HG03520 (cell line): ENCODE data around the gene ACAP2.
"Not testable (repeated sequence)": the region's sequence is repeated elsewhere in the genome, so short reads cannot be mapped to it uniquely, and the experiment has no call there.

Experiments
- ATAC-seq: cut with Tn5 transposase; IDR thresholded peaks from one replicate; pipeline ENCODE4 v1.9.1; 2021; ENCODE audit warnings: mild to moderate bottlenecking, moderate library complexity; ENCODE audit not compliant: unreplicated experiment

The ACAP2 gene

DNA sequence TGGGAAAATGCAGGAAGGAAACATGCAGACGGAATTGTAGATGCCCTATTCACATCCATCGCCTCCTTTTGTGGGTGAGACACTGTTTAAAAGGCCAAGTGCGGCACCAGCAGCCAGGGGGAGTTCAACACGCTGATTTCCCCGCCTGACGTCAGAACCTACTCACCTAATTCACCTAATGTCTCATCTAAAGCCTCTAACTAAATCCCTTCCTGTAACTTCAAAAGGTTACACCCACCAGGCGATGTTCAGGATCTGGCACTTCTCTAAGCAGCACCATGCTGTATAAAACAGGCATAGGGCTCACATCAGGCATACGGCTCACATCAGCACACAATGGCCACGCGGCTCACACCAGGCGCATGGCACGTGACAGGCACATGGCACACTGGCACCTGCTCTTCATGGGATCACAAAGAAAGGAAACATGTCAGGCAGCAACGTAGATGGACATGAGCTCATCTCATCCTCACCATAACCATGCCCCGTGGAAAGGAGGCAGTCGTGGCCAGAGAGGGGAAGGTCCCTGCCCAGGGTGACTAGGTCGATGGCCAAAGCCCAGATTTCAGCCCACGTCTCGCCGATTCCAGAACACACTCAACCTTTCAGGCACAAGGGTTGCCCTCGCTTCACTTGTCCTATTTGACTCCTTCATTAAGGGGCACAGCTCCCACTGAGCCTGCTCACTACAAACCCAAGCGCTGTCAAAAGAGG is 193.6 kb downstream of the ACAP2 start:
- no peak for ATAC-seq

DNA sequence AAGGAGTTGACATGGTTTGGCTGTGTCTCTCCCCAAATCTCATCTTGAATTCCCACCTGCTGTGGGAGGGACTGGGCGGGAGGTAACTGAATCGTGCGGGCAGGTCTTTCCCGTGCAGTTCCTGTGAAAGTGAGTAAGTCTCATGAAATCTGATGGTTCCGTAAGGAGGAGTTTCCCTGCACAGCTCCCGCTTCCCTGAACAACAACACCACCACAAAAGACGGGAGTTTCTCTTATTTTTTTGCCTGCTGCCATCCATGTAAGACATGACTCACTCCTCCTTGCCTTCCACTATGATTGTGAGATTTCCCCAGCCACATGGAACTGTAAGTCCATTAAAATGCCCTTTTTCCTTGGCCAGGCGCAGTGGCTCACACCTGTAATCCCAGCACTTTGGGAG is 194.5 kb downstream of the ACAP2 start:
- ATAC-seq: no peak

DNA sequence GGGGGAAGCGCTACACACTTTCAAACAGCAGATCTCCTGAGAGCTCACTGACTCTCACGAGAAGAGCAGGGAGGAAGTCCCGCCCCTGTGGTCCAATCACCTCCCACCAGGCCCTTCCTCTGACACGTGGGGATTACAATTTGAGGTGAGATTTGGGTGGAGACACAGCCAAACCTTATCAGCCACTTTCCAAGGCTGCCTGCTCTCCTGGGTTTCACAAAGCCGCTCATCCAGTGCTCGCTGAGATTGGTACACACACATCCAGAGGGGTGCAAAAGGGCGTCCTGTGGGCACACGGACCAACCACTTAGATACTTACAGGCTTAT is 195.0 kb downstream of the ACAP2 start:
- ATAC-seq: no peak

DNA sequence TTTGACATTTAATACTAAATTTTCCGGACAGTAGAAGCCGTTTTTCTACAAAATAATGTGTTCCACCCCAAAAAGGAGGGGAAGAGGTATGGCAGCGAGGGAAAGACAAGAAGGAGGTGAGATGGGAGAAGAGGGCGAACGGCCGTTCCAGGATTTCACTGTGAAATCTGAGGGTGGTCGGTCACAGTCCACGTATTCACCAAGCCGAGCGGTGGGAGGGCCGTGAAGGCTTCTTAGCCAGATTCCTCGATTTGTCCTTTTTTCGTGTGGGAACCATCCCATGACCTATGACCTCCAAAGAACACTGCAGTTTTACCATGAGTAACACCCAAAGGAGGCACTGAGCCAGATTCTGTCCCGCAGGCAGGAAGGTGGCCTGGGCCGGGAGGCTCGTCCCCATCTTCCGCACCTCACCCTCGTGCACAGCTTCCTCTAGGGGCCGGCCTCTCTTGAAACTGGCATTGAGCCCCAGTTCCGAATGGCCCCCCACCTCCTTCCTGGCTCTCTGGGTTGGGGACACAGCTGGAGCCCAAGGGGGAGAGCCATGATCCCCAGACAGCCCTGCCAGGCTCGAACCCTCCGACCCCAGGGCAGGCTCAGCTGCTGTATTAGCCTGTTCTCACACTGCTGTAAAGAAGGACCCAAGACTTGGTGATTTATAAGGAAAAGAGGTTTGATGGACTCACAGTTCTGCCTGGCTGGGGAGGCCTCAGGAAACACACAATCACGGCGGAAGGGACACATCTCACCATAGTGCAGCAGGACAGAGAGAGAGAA is 195.5 kb downstream of the ACAP2 start:
- ATAC-seq: no peak

DNA sequence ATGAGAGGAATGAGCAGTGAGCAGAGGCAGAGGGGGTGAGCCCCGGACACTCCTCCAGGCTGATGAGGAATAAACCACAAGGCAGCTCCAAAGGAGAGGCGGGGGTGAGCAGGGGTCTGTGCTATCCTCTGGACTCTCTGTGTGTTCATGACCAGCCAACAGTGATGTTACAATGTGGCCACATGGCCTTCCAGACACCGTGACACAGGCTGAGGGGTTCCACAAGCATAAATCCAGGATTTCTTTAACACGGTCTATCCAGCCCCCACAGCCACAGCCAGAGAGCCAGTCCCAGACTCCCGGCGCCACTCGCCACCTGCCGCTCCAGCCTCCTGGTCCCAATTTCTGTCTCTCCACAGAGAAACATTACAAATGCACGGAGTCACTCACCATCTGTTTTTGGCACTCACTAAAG is 196.2 kb downstream of the ACAP2 start:
- no peak for ATAC-seq

DNA sequence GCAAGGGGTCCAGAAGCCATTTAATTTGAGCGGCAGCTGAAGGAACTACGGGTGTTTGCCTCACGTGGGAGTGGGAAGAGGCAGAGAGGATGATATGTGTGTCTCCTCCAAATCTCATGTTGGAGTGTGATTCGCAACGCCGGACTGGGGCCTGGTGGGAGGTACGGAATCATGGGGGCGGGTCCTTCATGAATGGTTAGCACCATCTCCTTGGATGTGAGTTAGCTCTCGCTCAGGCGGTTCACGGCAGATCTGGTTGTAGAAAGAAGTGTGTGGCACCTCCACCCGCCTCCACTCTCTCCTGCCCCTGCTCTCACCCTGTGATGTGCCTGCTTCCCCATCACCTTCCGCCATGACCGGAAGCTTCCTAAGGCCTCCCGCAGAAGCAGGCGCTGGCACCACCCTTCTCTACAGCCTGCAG is 197.3 kb downstream of the ACAP2 start:
- ATAC-seq: no peak

DNA sequence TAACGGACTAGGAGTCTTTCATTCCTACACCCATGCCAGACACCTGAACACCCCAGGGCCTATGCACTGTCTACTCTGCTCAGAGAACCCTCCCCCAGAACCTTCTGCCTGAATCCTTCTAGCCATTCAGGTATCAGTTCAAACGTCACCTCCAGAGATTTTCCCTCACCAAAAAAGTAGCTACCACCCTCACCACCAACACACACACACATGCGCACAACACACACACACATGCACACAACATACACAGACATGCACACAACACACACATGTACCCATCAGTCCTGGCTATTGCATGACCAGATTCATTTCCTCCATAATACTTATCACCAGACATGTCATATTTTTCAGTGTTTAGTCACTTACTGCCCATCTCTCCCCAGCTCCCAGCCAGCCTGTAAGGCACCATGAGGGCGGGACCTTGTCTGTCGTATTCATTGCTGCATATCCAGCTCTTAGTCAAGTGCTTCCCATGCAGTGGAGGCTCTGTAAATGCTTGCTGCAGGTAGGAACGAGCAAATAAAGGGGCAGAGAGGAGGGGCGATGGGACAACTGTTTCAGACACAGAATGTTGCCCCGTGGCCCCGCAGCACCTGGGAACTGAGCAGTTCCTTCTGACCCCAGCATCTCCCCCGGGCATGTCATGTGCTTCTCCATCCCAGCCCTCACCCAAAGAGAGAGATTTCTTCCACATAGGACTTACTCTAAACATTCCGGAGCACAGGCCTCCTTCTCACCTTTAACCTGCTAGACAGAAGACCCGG is 201.0 kb downstream of the ACAP2 start:
- no peak for ATAC-seq

DNA sequence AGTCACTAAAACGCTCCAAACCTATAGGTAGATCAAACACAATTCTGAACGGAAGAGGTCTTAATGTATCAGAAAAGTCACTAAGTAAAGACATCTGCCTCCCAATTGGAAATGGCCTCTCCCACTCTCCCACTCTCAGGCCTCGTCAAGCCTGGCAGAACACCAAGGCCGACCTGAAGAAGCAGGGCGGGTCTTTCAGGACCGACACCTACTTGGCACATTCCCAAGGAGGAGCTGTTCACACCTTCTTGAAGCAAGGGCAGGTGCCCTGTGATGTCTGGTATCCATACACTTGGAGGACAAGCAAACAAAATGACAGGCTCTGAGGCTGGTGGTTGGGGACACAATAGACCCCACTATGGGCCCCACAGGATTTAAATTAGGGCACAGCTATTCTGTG is 201.9 kb downstream of the ACAP2 start:
- no peak for ATAC-seq

DNA sequence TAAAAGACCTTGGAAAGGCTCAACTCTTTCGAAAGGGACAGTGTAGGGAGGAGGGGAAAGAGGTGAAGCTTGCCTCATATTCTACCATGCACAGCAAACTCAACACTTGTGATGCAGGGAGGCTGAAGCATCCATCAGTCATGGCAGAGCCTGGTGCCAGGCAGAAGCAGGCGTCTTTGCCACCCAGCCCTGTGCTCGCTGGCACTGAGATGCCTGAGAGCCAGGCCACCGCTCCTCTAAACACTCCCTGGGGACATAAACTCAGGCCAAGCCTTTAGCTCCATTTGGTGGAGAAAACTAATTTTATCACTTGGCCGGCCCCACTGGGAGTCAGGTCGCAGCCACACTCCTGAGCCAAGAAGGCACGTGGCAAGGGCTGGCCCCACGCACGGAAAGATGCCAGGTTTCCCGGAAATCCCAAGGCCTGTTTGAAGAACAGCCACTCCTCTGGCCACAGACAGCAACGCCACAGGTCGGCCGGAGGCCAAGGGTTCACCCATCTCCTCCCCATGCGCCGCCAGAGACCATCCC is 202.6 kb downstream of the ACAP2 start:
- ATAC-seq: no peak

DNA sequence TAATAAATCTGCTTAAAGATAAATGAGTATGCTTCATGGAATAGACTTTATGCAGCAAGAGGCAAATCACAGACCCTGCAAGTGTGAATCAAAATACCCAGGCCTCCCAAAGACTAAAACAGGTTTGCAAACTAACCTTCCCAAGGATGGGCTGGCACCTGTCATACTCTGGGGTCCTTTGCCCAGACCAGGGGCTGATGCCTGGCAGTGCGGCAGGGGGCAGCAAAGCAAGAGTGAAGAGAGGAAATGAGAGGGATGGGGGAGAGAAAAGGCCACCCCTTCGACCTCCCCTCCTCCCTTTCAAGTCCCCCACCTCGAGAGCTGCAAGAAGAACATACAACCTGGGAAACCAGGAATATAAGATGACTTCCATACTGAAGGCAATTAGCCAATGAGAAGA is 203.7 kb downstream of the ACAP2 start:
- no peak for ATAC-seq

DNA sequence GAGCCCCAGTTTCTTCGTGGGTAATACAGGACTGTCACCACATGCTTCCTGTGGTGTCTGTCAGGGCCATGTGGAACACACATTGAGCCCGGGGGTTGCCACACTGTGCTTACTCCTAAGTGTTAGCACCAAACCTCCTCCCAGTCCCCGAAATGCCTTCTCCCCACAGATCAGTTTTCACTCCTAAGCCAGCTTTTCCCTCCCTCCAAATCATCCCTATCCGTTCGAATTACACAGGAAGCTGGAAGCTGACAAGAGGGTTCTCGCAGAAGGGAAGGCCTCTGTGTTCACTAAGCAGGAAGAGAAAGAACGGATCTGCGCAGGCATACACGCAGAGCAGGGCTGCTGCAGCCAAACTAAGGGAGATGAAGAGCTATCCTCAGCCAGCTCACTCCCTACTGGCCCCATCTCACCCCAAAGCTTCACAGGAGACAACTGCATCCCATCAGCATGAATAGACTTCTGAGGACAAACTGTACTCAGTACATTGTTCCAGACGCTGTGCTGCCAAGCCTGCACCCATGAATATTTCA is 204.2 kb downstream of the ACAP2 start:
- no peak for ATAC-seq

DNA sequence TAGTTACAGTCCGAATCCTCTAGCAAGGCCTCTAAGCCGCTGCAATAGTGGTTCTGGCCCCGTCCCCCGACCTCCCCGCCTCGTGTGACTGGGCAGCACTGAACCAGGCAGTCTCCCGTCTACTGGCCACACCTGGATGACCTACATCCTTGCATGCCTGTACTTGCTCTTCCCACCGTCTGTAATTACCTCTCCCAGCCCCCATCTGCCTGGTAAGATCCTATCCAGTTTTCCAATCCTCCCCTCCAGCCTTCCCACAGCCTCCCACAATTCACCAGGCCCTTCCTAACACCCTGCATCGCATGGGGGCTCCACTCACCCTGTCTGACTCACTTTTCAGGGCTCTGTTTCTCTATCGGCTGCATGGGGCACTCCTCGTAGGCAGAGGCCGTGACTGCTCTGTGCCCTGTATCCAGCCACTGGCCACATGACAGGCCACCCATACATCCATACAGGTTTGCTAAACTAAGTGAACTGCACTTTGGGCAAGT is 204.7 kb downstream of the ACAP2 start:
- ATAC-seq: no peak

DNA sequence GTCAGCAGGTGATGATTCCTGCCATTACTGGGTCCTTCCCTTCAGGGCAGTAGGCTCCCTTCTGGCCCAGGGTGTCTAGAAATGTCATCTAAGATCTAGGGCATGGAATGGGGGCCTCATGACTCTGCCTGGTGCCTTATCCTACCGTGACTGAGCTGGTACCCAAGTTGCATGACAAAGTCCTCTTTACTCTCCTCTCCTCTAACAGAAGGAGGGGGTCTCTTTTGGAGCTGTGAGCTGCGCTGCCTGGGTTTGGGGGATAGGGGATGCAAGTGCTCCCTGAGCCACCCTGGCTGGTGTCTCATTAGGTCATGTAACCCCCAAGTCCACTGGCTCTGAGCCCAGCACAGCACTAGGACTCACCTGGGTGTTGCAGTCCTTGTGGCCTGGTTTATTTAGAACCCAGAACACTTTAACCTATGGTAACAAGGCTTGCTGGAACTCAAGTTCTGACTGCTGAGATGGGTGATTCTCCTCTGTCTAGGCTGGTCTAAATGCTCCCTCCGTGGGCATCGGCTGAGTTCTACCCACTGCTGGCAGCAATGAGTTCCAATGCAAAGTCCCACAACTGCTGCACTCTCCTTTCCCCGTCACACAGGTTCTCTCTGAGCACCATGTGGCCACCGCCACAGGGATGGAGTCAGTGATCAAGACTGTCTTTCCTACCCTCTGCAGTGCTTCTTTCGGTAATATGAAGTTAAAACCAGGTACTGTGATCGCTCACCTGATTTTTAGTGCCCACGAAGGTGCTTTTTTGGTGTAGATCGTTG is 205.8 kb downstream of the ACAP2 start:
- no peak for ATAC-seq

DNA sequence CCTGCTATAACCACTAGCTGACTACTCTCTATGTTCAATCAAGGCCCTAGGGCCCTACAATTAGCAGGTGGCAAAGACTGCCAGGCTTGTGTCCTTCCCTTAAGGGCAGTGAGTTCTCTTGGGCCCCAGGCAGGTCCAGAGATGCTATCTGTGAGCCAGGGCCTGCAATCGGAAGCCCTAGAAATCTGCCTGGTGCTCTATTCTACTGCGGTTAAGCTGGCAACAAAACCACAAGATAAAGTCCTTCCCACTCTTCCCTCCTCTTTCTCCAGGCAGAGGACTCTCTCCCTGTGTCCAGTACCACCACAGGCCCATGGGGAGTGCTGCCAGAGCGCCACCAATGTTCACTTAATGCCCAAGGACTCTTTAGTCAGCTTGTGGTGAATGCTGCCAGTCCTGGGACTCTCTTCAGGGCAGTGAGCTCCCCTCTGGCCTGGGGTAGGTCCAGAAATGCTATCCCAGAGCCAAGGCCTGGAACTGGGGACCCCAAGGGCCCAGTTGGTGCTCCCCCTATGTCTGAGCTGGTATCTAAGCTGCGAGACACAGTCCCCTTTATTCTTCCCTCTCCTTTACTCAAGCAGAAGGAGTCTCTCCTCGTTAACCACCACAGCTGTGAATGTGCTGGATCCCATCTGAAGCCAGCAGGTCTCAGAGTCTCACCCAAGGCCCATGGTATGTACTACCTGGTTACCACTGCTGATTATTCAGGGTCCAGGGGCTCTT is 206.6 kb downstream of the ACAP2 start:
- ATAC-seq: no peak

DNA sequence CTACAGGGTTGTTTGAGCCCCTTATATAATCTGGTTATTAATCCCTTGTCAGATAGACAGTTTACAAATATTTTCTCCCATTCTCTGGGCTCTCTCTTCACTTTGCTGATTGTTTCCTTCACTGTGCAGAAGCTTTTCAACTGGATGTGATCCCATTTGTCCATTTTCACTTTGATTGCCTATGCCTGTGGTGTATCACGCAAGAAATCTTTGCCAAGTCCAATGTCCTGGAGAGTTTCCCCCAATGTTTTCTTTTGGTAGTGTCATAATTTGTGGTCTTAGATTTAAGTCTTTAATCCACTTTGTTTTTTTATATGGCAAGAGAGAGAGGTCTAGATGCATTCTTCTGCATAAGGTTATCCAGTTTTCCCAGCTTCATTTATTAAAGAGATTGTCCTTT is 212.6 kb downstream of the ACAP2 start:
- no peak for ATAC-seq

DNA sequence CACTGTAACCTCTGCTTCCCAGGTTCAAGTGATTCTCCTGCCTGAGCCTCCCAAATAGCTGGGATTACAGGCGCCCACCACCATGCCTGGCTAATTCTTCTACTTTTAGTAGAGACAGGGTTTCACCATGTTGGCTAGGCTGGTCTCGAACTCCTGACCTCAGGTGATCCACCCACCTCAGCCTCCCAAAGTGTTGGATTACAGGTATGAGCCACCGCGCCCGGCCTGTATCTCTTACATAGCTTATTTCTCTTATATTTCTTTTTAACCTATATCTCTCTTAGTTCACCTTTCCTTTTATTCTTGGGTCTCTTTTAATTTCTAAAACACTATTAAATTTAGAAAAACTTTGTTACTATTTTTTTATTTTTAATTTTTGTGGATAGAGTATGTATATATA is 213.9 kb downstream of the ACAP2 start:
- not testable (repeated sequence) for ATAC-seq

DNA sequence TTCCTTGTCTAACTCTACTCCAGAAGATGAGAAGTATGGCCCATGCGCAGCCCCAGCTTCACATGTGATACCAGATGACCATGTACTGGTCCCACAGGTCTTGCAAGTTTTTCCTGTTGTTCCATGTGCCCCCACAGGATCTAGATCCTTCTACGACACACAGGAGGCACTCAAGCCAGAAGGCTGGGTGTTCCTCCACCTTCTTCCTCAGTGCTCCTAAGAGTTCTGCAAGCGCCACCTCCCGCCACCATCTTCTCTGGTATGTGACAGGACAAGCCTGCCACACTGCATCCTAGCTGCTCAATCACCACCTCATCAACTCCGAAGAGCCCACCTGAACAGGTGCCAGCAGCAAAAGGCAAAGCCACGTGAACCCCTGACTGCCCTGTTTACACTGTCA is 214.9 kb downstream of the ACAP2 start:
- ATAC-seq: no peak

DNA sequence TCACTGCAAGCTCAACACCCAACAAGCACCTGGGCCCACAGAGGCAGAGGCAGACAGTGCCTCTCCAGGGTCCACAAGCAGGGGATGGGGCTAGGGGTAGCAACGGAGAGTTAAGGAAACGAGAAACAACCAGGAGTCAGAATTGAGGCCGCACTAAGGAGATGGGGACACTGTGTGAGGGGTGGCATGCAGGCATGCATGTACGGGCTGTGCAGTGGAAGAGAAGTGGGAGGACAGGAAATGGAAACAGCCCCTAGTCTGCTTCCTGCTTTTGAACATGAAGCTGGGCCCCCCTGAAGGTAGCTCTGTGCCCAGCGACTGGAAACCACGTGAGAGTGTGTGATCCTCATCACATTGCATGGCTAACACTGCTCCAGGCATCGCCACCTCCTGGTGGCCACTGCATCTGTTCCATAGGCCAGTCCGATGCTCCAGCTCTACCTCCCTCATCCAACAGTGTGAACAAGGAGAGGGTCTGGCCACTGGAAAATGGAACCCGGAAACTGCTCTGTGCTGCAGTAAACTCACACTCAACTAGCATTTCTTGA is 215.8 kb downstream of the ACAP2 start:
- no peak for ATAC-seq

DNA sequence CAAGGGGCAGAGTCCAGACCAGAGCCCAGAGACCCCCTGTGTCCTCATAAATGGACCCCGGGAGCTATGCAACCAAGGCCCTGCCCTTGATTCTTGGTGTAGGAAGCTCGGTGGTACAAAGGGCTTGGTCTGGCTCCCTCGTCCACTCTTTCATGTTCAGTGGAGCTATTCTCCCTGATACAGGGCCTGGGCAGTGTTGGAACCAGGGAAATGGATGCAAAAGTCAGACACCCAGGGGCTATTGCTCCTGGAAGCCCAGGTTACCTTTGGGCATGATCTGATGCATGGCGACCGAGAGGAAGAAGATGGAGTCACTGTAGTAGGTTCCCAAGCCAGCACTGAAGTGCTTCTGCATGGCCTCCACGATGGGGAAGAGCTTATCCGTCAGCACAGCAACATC is 216.4 kb downstream of the ACAP2 start:
- no peak for ATAC-seq
